HG03175 (cell line): ENCODE results near the gene SLC7A10.
"Not testable (repeated sequence)": the region's sequence is repeated elsewhere in the genome, so short reads cannot be mapped to it uniquely, and the experiment has no call there.

ENCODE experiments used
- ATAC-seq: cut with Tn5 transposase; IDR thresholded peaks from one replicate; pipeline ENCODE4 v1.9.1; 2021; ENCODE audit warnings: mild to moderate bottlenecking, moderate library complexity; ENCODE audit not compliant: unreplicated experiment

SLC7A10 gene

GRCh38 chr19:33203529-33203928 lies 22.1 kb downstream of the SLC7A10 start:
- ATAC-seq: no peak

- no peak for ATAC-seq
Measured at GRCh38 chr19:33202546-33203507, 22.8 kb downstream of the SLC7A10 start.

- ATAC-seq: no peak
Measured at GRCh38 chr19:33201886-33202545, 23.6 kb downstream of the SLC7A10 start.

GRCh38 chr19:33201473-33201872 lies 24.2 kb downstream of the SLC7A10 start:
- ATAC-seq: no peak

GRCh38 chr19:33199441-33200265 lies 26.0 kb downstream of the SLC7A10 start:
- ATAC-seq: no peak

- no peak for ATAC-seq
Measured at GRCh38 chr19:33198169-33198568, 27.5 kb downstream of the SLC7A10 start.

- peak; percentile 52 for ATAC-seq
Measured at GRCh38 chr19:33197591-33198000, 28.1 kb downstream of the SLC7A10 start.

GRCh38 chr19:33196446-33197193 lies 29.0 kb downstream of the SLC7A10 start:
- no peak for ATAC-seq

GRCh38 chr19:33195645-33196347 lies 29.9 kb downstream of the SLC7A10 start:
- ATAC-seq: no peak

GRCh38 chr19:33194886-33195644 lies 30.6 kb downstream of the SLC7A10 start:
- no peak for ATAC-seq

GRCh38 chr19:33194532-33194885 lies 31.1 kb downstream of the SLC7A10 start:
- no peak for ATAC-seq

GRCh38 chr19:33193865-33194362 lies 31.7 kb downstream of the SLC7A10 start, which contains the start of gene LRP3:
Gene LRP3 (plus strand): TSS chr19:33194330. CDS start chr19:33194786, 456 bp downstream.
- ATAC-seq: no peak

- no peak for ATAC-seq
Measured at GRCh38 chr19:33193269-33193864, 32.3 kb downstream of the SLC7A10 start.

GRCh38 chr19:33192010-33192409 lies 33.6 kb downstream of the SLC7A10 start:
- ATAC-seq: no peak

GRCh38 chr19:33191501-33191900 lies 34.1 kb downstream of the SLC7A10 start:
- ATAC-seq: no peak

- ATAC-seq: not testable (repeated sequence)
Measured at GRCh38 chr19:33191092-33191491, 34.6 kb downstream of the SLC7A10 start.

- ATAC-seq: no peak
Measured at GRCh38 chr19:33189453-33189852, 36.2 kb downstream of the SLC7A10 start.

- no peak for ATAC-seq
Measured at GRCh38 chr19:33187183-33187540, 38.5 kb downstream of the SLC7A10 start.
